A673 (cell line): ENCODE data around the gene CD300A. TPM values are rescaled to one million over a fixed set of nuclear protein-coding genes. Genes with fewer than 3 reads are reported as not detected.
"Not testable (repeated sequence)": the region's sequence is repeated elsewhere in the genome, so short reads cannot be mapped to it uniquely, and the experiment has no call there.

Source experiments
- BruUV-seq: library from RNA; stranded (reverse); fragments of 400-500 nt; replicated peaks from 2 replicates; lab custom pipeline; 2021; lab: Mats Ljungman, UMichigan
- CTCF ChIA-PET: fragments of 300-600 bp; sonication (Branson Sonifier 250); formaldehyde crosslinking; loops from one replicate; lab custom pipeline; 2022; ENCODE audit warnings: antibody characterized with exemption; lab: Charles Lee
- POLR2A ChIA-PET: fragments of 300-600 bp; sonication (Branson Sonifier 250); formaldehyde crosslinking; loops from one replicate; lab custom pipeline; 2022; ENCODE audit warnings: antibody characterized with exemption; ENCODE audit not compliant: low non-redundant PET; lab: Charles Lee
- DNase-seq: peaks from one replicate; pipeline ENCODE4 v3.0.0-alpha.2; 2015; ENCODE audit warnings: low spot score
- H3K27ac ChIP-seq: fragments of 200-600 bp; sonication (generic); 2 replicates; pipeline ENCODE4 v1.5.1; 2016; ENCODE audit warnings: mixed run types, low read depth, mild to moderate bottlenecking, mixed read lengths, antibody characterized with exemption, low read length; ENCODE audit not compliant: poor library complexity, severe bottlenecking
- H3K27me3 ChIP-seq: fragments of 200-600 bp; sonication (generic); replicated peaks from 2 replicates; pipeline ENCODE4 v1.6.1; 2017; ENCODE audit warnings: mixed run types, low read depth, mild to moderate bottlenecking, mixed read lengths, antibody characterized with exemption, low read length; ENCODE audit not compliant: insufficient read depth, poor library complexity
- H3K36me3 ChIP-seq: fragments of 200-600 bp; sonication (generic); 2 replicates; pipeline ENCODE4 v1.6.1; 2016; ENCODE audit warnings: mixed run types, mild to moderate bottlenecking, mixed read lengths, antibody characterized with exemption, low read length; ENCODE audit not compliant: insufficient read depth, poor library complexity, severe bottlenecking
- H3K4me1 ChIP-seq: fragments of 200-600 bp; sonication (generic); 2 replicates; pipeline ENCODE4 v1.6.1; 2017; ENCODE audit warnings: mixed run types, mild to moderate bottlenecking, mixed read lengths, antibody characterized with exemption, low read length; ENCODE audit not compliant: insufficient read depth, poor library complexity, severe bottlenecking
- H3K4me3 ChIP-seq: fragments of 200-600 bp; sonication (generic); 2 replicates; pipeline ENCODE4 v1.5.1; 2016; ENCODE audit warnings: low read depth, mixed run types, mild to moderate bottlenecking, mixed read lengths, low read length; ENCODE audit not compliant: poor library complexity, severe bottlenecking
- H3K9me3 ChIP-seq: fragments of 200-600 bp; sonication (generic); 2 replicates; pipeline ENCODE4 v1.6.1; 2016; ENCODE audit warnings: mixed run types, low read depth, mild to moderate bottlenecking, mixed read lengths, antibody characterized with exemption, low read length; ENCODE audit not compliant: poor library complexity, severe bottlenecking
- CTCF ChIP-seq: fragments of 300-800, 200-600 bp; sonication (generic); conservative IDR thresholded peaks from 2 replicates; pipeline ENCODE4 v1.5.1; 2017; ENCODE audit warnings: low read depth, mild to moderate bottlenecking, antibody characterized with exemption, low read length, moderate library complexity, mixed read lengths
- EZH2 ChIP-seq: fragments of 200-600 bp; sonication (generic); IDR thresholded peaks from 2 replicates; pipeline ENCODE4 v1.6.1; 2017; ENCODE audit warnings: borderline replicate concordance, low read depth, mild to moderate bottlenecking, mixed read lengths, antibody characterized with exemption, low read length; ENCODE audit not compliant: poor library complexity, severe bottlenecking
- intact Hi-C: fragments of 100-400 bp; cut with micrococcal nuclease; formaldehyde crosslinking; loops from one replicate; pipeline ENCODE4 v1.10.0; 2022; ENCODE audit not compliant: unreplicated experiment
- total RNA-seq: library from RNA; stranded (reverse); gene quantifications from 2 replicates; pipeline ENCODE4 v1.2.3, GENCODE V29; 2021

The CD300A gene
- total RNA-seq, 1 experiment from 2014 or later: not detected

DNA sequence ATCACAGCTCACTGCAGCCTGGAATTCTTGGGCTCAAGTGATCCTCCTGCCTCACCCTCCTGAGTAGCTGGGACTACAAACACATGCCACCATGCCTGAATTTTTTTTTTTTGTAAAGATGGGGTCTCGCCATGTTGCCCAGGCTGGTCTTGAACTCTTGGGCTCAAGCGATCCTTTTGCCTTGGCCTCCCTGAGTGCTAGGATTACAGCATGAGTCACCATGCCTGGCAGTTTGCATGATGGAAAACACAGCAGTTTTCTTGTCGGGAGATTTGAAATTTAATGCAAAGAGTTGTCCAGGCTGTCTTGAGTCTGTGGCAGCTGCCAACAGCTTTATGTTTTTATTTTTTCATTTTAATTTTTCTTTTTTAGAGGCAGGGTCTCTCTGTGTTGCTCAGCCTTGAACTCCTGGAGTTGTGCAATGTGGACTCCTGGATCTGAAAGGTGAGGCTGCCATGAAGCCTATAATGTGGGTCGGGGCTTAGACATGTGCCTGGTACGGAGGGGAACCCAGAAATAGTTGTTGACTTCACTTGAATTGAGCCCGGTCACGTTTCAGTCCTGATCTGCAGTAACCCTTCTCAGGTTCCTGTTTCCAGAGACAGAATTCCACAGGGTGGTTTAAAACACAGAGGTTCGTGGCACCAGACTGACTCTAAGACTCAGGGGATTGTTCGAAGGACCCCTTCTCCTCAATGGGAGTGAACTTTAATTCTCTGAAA is 18.7 kb downstream of the CD300A start:
- no TSS peak for BruUV-seq
- TF ChIP-seq CTCF (no peak), EZH2 (no peak)
- Histone ChIP-seq H3K27me3 (peaks cover 5% of the 10 kb centered on the region), H3K27ac (no peak overlapping the region), H3K4me3 (no peak overlapping the region), H3K36me3 (no peaks in the 10 kb centered on the region), H3K4me1 (no peaks in the 10 kb centered on the region), H3K9me3 (no peaks in the 10 kb centered on the region)
- intact Hi-C loops: no loop called here
- POLR2A ChIA-PET: interaction anchor here (0.6 kb wide), 1 partner anchor 43 kb away, joined by 3 read pairs; no protein-coding TSS in a partner anchor
- CTCF ChIA-PET: interaction anchor here (1.1 kb wide), 1 partner anchor 117 kb away, joined by 3 read pairs; no protein-coding TSS in a partner anchor
- no peak for DNase-seq

GRCh38 chr17:74485841-74486240 is 19.4 kb downstream of the CD300A start:
- POLR2A ChIA-PET: no interaction called here
- intact Hi-C loops: no loop called here
- Histone ChIP-seq H3K4me3 (no peak overlapping the region), H3K36me3 (no peaks in the 10 kb centered on the region), H3K9me3 (no peaks in the 10 kb centered on the region), H3K4me1 (no peaks in the 10 kb centered on the region), H3K27me3 (peaks cover 9% of the 10 kb centered on the region), H3K27ac (no peak overlapping the region)
- TF ChIP-seq EZH2: no peak
- no peak for TF ChIP-seq CTCF
- CTCF ChIA-PET: no interaction called here
- DNase-seq: no peak
- no TSS peak for BruUV-seq

DNA sequence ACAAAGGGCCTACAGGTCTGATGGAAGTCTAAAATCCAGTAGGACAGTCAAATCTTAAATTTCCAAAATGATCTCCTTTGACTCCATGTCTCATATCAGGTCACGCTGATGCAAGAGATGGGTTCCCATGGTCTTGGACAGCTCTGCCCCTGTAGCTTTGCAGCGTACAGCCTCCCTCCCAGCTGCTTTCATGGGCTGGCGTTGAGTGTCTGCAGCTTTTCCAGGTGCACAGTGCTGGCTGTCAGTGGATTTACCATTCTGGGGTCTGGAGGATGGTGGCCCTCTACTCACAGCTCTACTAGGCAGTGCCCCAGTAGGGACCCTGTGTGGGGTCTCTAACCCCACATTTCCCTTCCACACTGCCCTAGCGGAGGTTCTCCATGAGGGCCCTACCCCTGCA is 21.8 kb downstream of the CD300A start:
- H3K4me1 ChIP-seq, CTCF ChIA-PET, H3K27ac ChIP-seq, POLR2A ChIA-PET, BruUV-seq, H3K4me3 ChIP-seq, intact Hi-C loops, DNase-seq, H3K9me3 ChIP-seq, H3K36me3 ChIP-seq: not testable (repeated sequence)
- peaks cover 16% of the 10 kb centered on the region for H3K27me3 ChIP-seq
